Sigmoid colon (tissue), 7 donors: Measurements from ENCODE around the gene ECHDC1. TPM values are rescaled to one million over a fixed set of nuclear protein-coding genes. Genes with fewer than 3 reads are reported as not detected.
A peak's percentile ranks its signal among the peaks of the same experiment; 100 is the strongest.

Source experiments
- DNase-seq: peaks from one replicate; pipeline ENCODE4 v3.0.0-alpha.2; 2019
- H3K27ac ChIP-seq, 4 donors: fragments of 200-600 bp; sonication (generic); one replicate each; pipeline ENCODE4 v1.5.1; 2016 to 2019; ENCODE audit warnings: mild to moderate bottlenecking in 1 of 4
- H3K27me3 ChIP-seq, 3 donors: fragments of 200-600 bp; sonication (generic); one replicate each; pipeline ENCODE4 v1.5.1; 2019; ENCODE audit warnings: mild to moderate bottlenecking in 1 of 3
- H3K36me3 ChIP-seq, 4 donors: fragments of 200-600 bp; sonication (generic); one replicate each; pipeline ENCODE4 v1.5.1; 2016 to 2019
- H3K4me1 ChIP-seq, 4 donors: fragments of 200-600 bp; sonication (generic); one replicate each; pipeline ENCODE4 v1.5.1; 2017 to 2019
- H3K4me3 ChIP-seq, 4 donors: fragments of 200-600 bp; sonication (generic); one replicate each; pipeline ENCODE4 v1.5.1; 2017 to 2019; ENCODE audit warnings: mild to moderate bottlenecking in 2 of 4, moderate library complexity in 1 of 4
- H3K9me3 ChIP-seq, 4 donors: fragments of 200-600 bp in 3 of 4; sonication (generic) in 3 of 4; one replicate each; pipeline versions ENCODE4 v1.5.1 to v1.6.1; 2013 to 2019
- CTCF ChIP-seq, 4 experiments: fragments of 450-650 bp in 3 of 4; fragments of 200-600 bp in 1 of 4; IDR thresholded peaks; one replicate each; pipeline ENCODE4 v1.5.1; 2016 to 2019; ENCODE audit warnings: antibody characterized with exemption in 4 of 4, mild to moderate bottlenecking in 3 of 4, moderate library complexity in 2 of 4
- EP300 ChIP-seq, 4 donors: sonication (generic); formaldehyde crosslinking; IDR thresholded peaks; one replicate each; pipeline ENCODE4 v1.6.1; 2017; ENCODE audit warnings: antibody characterized with exemption in 4 of 4
- POLR2A ChIP-seq, 2 donors: fragments of 450-650 bp; IDR thresholded peaks; one replicate each; pipeline ENCODE4 v1.6.1; 2016; ENCODE audit warnings: antibody characterized with exemption in 2 of 2, mild to moderate bottlenecking in 2 of 2, moderate library complexity in 2 of 2
- POLR2AphosphoS5 ChIP-seq, 4 donors: sonication (generic); formaldehyde crosslinking; IDR thresholded peaks; one replicate each; pipeline ENCODE4 v1.6.1; 2017; ENCODE audit warnings: antibody characterized with exemption in 4 of 4
- WGBS, 2 donors: extraction: QIAGEN DNeasy Blood & Tissue Kit; methylation state at CpG; one replicate each; pipeline ENCODE4 v1.1.7; 2013; 5-methylcytosine and 5-hydroxymethylcytosine counted together
- intact Hi-C: fragments of 100-400 bp; cut with DNase I; formaldehyde crosslinking; loops from one replicate; pipeline ENCODE4 v1.15.1; 2023
- polyA plus RNA-seq, 3 donors: library from polyadenylated mRNA; stranded (reverse); fragments of 200-250 nt; gene quantifications; one replicate each; pipeline ENCODE4 v1.2.3, GENCODE V29; 2013
- total RNA-seq, 4 donors: library from RNA; depleted of rRNA; stranded (reverse); fragments of >200 nt; gene quantifications; one replicate each; pipeline ENCODE4 v1.1.0, GENCODE V29; 2016
- donor health status: healthy with polysubstance abuse.
- donor health status: Bipolar disorder and iron deficiency.
- donor health status: healthy.

The ECHDC1 gene
- total and polyA plus RNA-seq, 7 donors: 48.6 to 97.1 (median 77.3) TPM

- no peak overlapping the region for H3K4me3 ChIP-seq
- no peaks in the 10 kb centered on the region for H3K27me3 ChIP-seq
- H3K27ac ChIP-seq: peak overlapping the region in 3 of 4 donors; percentile 39 to 63 (median 40)
- intact Hi-C loops: no loop called here
- DNase-seq: no peak
- WGBS, 2 donors: 81 to 91% methylated on average over 6 of the region's 6 CpGs
- H3K4me1 ChIP-seq: peaks cover 0 to 50% (median 42%) of the 10 kb centered on the region in 4 donors
- no peaks in the 10 kb centered on the region for H3K9me3 ChIP-seq
- no peak for TF ChIP-seq EP300 (IDR thresholded peaks at IDR 0.05)
- TF ChIP-seq POLR2AphosphoS5 (IDR thresholded peaks at IDR 0.05): no peak
- no peaks in the 10 kb centered on the region for H3K36me3 ChIP-seq
These were observed 42.2 kb downstream of the ECHDC1 start for GRCh38 chr6:127301199-127301700.

GRCh38 chr6:127300411-127300810 lies 43.0 kb downstream of the ECHDC1 start:
- no peak overlapping the region for H3K4me3 ChIP-seq
- H3K4me1 ChIP-seq: peaks cover 0 to 50% (median 42%) of the 10 kb centered on the region in 4 donors
- no peaks in the 10 kb centered on the region for H3K27me3 ChIP-seq
- peak overlapping the region in 3 of 4 donors; percentile 39 to 63 (median 40) for H3K27ac ChIP-seq
- H3K9me3 ChIP-seq: no peaks in the 10 kb centered on the region
- no peaks in the 10 kb centered on the region for H3K36me3 ChIP-seq
- no peak for TF ChIP-seq POLR2AphosphoS5 (IDR thresholded peaks at IDR 0.05)
- TF ChIP-seq EP300 (IDR thresholded peaks at IDR 0.05): no peak
- TF ChIP-seq CTCF (IDR thresholded peaks at IDR 0.05): no peak
- no peak for TF ChIP-seq POLR2A (IDR thresholded peaks at IDR 0.05)
- no peak for DNase-seq
- intact Hi-C loops: no loop called here

GRCh38 chr6:127299522-127300240 lies 43.7 kb downstream of the ECHDC1 start:
- H3K36me3 ChIP-seq: peaks cover 0 to 2% (median 0%) of the 10 kb centered on the region in 4 donors
- H3K27me3 ChIP-seq: no peaks in the 10 kb centered on the region
- peak overlapping the region in 3 of 4 donors; percentile 39 to 63 (median 40) for H3K27ac ChIP-seq
- no peak for DNase-seq
- TF ChIP-seq POLR2AphosphoS5 (IDR thresholded peaks at IDR 0.05) (no peak), CTCF (IDR thresholded peaks at IDR 0.05) (no peak), EP300 (IDR thresholded peaks at IDR 0.05) (no peak), POLR2A (IDR thresholded peaks at IDR 0.05) (no peak)
- H3K4me3 ChIP-seq: no peak overlapping the region
- no peaks in the 10 kb centered on the region for H3K9me3 ChIP-seq
- peaks cover 0 to 50% (median 42%) of the 10 kb centered on the region in 4 donors for H3K4me1 ChIP-seq
- 80 to 90% methylated on average over 4 of the region's 4 CpGs for WGBS, 2 donors
- intact Hi-C loops: no loop called here

- no peak for DNase-seq
- no peaks in the 10 kb centered on the region for H3K27me3 ChIP-seq
- no peaks in the 10 kb centered on the region for H3K9me3 ChIP-seq
- no peak overlapping the region for H3K27ac ChIP-seq
- H3K4me1 ChIP-seq: peaks cover 0 to 44% (median 37%) of the 10 kb centered on the region in 4 donors
- TF ChIP-seq CTCF (IDR thresholded peaks at IDR 0.05) (no peak), POLR2A (IDR thresholded peaks at IDR 0.05) (no peak), POLR2AphosphoS5 (IDR thresholded peaks at IDR 0.05) (no peak), EP300 (IDR thresholded peaks at IDR 0.05) (no peak)
- intact Hi-C loops: no loop called here
- H3K36me3 ChIP-seq: peaks cover 0 to 9% (median 0%) of the 10 kb centered on the region in 4 donors
- no peak overlapping the region for H3K4me3 ChIP-seq
- WGBS, 2 donors: 70 to 96% methylated on average over 2 of the region's 2 CpGs
These were observed 44.9 kb downstream of the ECHDC1 start for GRCh38 chr6:127298475-127298874.

GRCh38 chr6:127297502-127298070 lies 45.8 kb downstream of the ECHDC1 start:
- no peak overlapping the region for H3K4me3 ChIP-seq
- 94 to 96% methylated on average over 4 of the region's 4 CpGs for WGBS, 2 donors
- H3K27me3 ChIP-seq: no peaks in the 10 kb centered on the region
- peaks cover 0 to 9% (median 0%) of the 10 kb centered on the region in 4 donors for H3K36me3 ChIP-seq
- peaks cover 0 to 35% (median 33%) of the 10 kb centered on the region in 4 donors for H3K4me1 ChIP-seq
- H3K9me3 ChIP-seq: no peaks in the 10 kb centered on the region
- no peak for DNase-seq
- intact Hi-C loops: no loop called here
- TF ChIP-seq POLR2AphosphoS5 (IDR thresholded peaks at IDR 0.05) (no peak), CTCF (IDR thresholded peaks at IDR 0.05) (no peak), EP300 (IDR thresholded peaks at IDR 0.05) (no peak), POLR2A (IDR thresholded peaks at IDR 0.05) (no peak)
- no peak overlapping the region for H3K27ac ChIP-seq
